Natural killer cell (primary cell): Measurements from ENCODE around the gene AARS1. TPM values are rescaled to one million over a fixed set of nuclear protein-coding genes. Genes with fewer than 3 reads are reported as not detected.
"Not testable (repeated sequence)": the region's sequence is repeated elsewhere in the genome, so short reads cannot be mapped to it uniquely, and the experiment has no call there.

Source experiments
- ATAC-seq, 3 donors: fragments of 150-1000 bp in 2 of 3; fragments of 200-7000 bp in 1 of 3; cut with Tn5 transposase; 1 replicate in 1 of 3; 2 replicates in 2 of 3; pipeline ENCODE4 v1.10.0; 2021; ENCODE audit warnings: mild to moderate bottlenecking in 2 of 3, moderate library complexity in 2 of 3
- DNase-seq, 2 donors: peaks; one replicate each; pipeline versions ENCODE4 v3.0.0 to v3.0.0-alpha.2; 2013 to 2021; ENCODE audit warnings: mixed read lengths in 1 of 2
- H3K27ac ChIP-seq: one replicate; pipeline ENCODE4 v1.5.1; 2013; ENCODE audit warnings: mild to moderate bottlenecking, low read length
- H3K27me3 ChIP-seq: one replicate; pipeline ENCODE4 v1.6.1; 2013; ENCODE audit warnings: low read length; ENCODE audit not compliant: control insufficient read depth, insufficient read depth
- H3K36me3 ChIP-seq: one replicate; pipeline ENCODE4 v1.6.1; 2013; ENCODE audit warnings: low read length; ENCODE audit not compliant: control insufficient read depth, insufficient read depth
- H3K4me1 ChIP-seq: one replicate; pipeline ENCODE4 v1.6.1; 2013; ENCODE audit warnings: low read length; ENCODE audit not compliant: control insufficient read depth, insufficient read depth
- H3K4me3 ChIP-seq: one replicate; pipeline ENCODE4 v1.5.1; 2013; ENCODE audit warnings: low read length
- H3K9me3 ChIP-seq: one replicate; pipeline ENCODE4 v1.6.1; 2013; ENCODE audit warnings: low read length; ENCODE audit not compliant: control insufficient read depth, insufficient read depth
- H3K27ac Mint-ChIP-seq, 2 donors: one replicate each; pipeline ENCODE4 v1.8.0; 2022; ENCODE audit warnings: mild to moderate bottlenecking in 2 of 2, mixed read lengths in 2 of 2, moderate library complexity in 1 of 2
- H3K27me3 Mint-ChIP-seq, 2 donors: one replicate each; pipeline ENCODE4 v1.8.0; 2022; ENCODE audit warnings: low read depth in 2 of 2, mixed read lengths in 2 of 2
- H3K36me3 Mint-ChIP-seq: one replicate; pipeline ENCODE4 v1.8.0; 2022; ENCODE audit warnings: mixed read lengths
- H3K4me1 Mint-ChIP-seq, 2 donors: one replicate each; pipeline ENCODE4 v1.8.0; 2022; ENCODE audit warnings: mixed read lengths in 2 of 2
- H3K4me3 Mint-ChIP-seq: one replicate; pipeline ENCODE4 v1.8.0; 2022; ENCODE audit warnings: mild to moderate bottlenecking, moderate library complexity, mixed read lengths
- H3K9me3 Mint-ChIP-seq, 2 donors: one replicate each; pipeline ENCODE4 v1.8.0; 2022; ENCODE audit warnings: mixed read lengths in 2 of 2
- CTCF ChIP-seq: fragments of 200-600 bp; IDR thresholded peaks from one replicate; pipeline ENCODE4 v1.8.0; 2022; ENCODE audit warnings: antibody characterized with exemption
- WGBS: methylation state at CpG from one replicate; pipeline ENCODE4 v1.1.7; 2013; ENCODE audit warnings: missing lambda C conversion rate; ENCODE audit not compliant: insufficient coverage; 5-methylcytosine and 5-hydroxymethylcytosine counted together
- intact Hi-C: fragments of 100-400 bp; cut with micrococcal nuclease; formaldehyde crosslinking; loops from one replicate; pipeline ENCODE4 v1.14.2; 2022
- total RNA-seq, 4 donors: library from RNA; stranded (reverse); fragments of 120-200 nt in 1 of 4; gene quantifications; one replicate each; pipeline versions ENCODE4 v1.2.3 to v1.2.4, GENCODE V29; 2013 to 2022

Gene AARS1
- total RNA-seq, 3 donors from 2014 or later (not counting 1 experiment from before 2014, with no cell fraction given): 19.8 to 29.9 (median 26.1) TPM

- 98% methylated on average over 3 of the region's 3 CpGs for WGBS
- Mint-ChIP-seq H3K4me3 (no peak overlapping the region), H3K9me3 (no peaks in the 10 kb centered on the region), H3K36me3 (no peaks in the 10 kb centered on the region), H3K27ac (no peak overlapping the region), H3K27me3 (no peaks in the 10 kb centered on the region), H3K4me1 (no peaks in the 10 kb centered on the region)
- intact Hi-C loops: no loop called here
- Histone ChIP-seq H3K27me3 (no peaks in the 10 kb centered on the region), H3K4me3 (no peak overlapping the region), H3K27ac (no peak overlapping the region), H3K36me3 (peaks cover 43% of the 10 kb centered on the region), H3K4me1 (no peaks in the 10 kb centered on the region), H3K9me3 (no peaks in the 10 kb centered on the region)
- DNase-seq (no peak), ATAC-seq (no peak)
- no peak for TF ChIP-seq CTCF
Observed at GRCh38 chr16:70270176-70270575, 19.1 kb downstream of the AARS1 start.

DNA sequence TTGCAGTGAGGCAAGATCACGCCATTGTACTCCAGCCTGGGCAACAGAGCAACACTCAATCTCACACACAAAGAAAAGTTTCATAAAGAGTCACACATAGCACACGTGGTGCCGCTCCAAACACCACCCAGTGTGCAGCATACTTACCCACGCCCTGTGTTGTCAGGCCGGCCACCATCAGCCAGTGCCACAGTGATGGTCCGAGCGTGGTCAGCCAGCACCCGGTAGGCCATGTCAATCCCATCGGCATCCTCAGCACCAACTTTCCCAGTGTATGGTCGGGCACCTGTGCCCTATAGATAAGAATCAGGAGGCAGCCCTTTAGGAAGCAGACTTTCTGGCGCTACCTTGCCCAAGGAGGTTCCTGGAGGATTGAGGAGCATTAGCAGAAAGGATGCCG, 19.8 kb downstream of the AARS1 start:
- Mint-ChIP-seq H3K27me3 (no peaks in the 10 kb centered on the region), H3K36me3 (no peaks in the 10 kb centered on the region), H3K9me3 (no peaks in the 10 kb centered on the region), H3K4me1 (no peaks in the 10 kb centered on the region), H3K4me3 (no peak overlapping the region), H3K27ac (no peak overlapping the region)
- DNase-seq (no peak), ATAC-seq (no peak)
- Histone ChIP-seq H3K9me3 (no peaks in the 10 kb centered on the region), H3K27me3 (no peaks in the 10 kb centered on the region), H3K36me3 (peaks cover 48% of the 10 kb centered on the region), H3K4me3 (no peak overlapping the region), H3K4me1 (no peaks in the 10 kb centered on the region), H3K27ac (no peak overlapping the region)
- intact Hi-C loops: no loop called here
- TF ChIP-seq CTCF: no peak
- WGBS: 87% methylated on average over 11 of the region's 12 CpGs

DNA sequence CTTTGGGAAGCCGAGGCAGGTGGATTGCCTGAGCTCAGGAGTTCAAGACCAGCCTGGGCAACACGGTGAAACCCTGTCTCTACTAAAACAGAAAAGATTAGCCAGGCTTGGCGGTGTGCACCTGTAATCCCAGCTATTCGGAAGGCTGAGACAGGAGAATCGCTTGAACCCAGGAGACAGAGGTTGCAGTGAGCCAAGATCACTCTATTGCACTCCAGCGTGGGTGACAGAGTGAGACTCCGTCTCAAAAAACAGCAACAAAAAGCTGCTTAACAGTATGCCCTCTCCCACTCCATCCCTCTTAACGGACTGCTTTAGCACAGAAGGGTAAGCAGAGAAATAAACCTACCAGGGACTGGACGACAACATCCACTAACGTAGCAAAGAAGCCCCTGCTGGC, 21.4 kb downstream of the AARS1 start:
- H3K36me3 Mint-ChIP-seq, H3K9me3 Mint-ChIP-seq, H3K9me3 ChIP-seq, H3K27ac Mint-ChIP-seq, H3K4me3 ChIP-seq, H3K4me1 Mint-ChIP-seq, DNase-seq, H3K27ac ChIP-seq, H3K4me3 Mint-ChIP-seq, H3K4me1 ChIP-seq, intact Hi-C loops, H3K27me3 Mint-ChIP-seq, H3K27me3 ChIP-seq, ATAC-seq: not testable (repeated sequence)
- WGBS: 95% methylated on average over 10 of the region's 10 CpGs
- H3K36me3 ChIP-seq: peaks cover 58% of the 10 kb centered on the region
- TF ChIP-seq CTCF: peak; percentile 19

DNA sequence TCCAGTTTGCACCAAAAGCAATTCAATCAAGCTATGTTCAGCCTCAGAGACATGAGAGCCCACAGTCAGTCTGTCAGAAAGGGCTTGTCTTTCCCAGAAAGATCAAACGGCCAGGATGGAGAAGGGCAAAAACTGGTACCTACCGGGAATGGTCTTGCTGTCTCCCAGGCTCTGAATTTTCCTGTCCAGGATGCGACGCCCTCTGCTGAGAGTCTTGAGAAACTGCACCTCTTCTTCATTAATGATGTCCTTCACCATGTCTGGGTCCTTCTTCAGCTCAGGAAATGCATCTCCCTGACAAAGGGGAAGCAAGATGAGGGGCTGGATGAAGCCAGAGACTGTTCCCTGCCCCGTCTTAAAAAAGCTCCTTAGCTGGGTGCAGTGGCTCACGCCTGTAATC, 21.8 kb downstream of the AARS1 start:
- no peak overlapping the region for H3K4me3 ChIP-seq
- no peaks in the 10 kb centered on the region for H3K4me1 Mint-ChIP-seq
- intact Hi-C loops: no loop called here
- H3K4me1 ChIP-seq: no peaks in the 10 kb centered on the region
- no peaks in the 10 kb centered on the region for H3K9me3 Mint-ChIP-seq
- DNase-seq: peak in 1 of 2 donors; percentile 64
- H3K36me3 Mint-ChIP-seq: no peaks in the 10 kb centered on the region
- TF ChIP-seq CTCF: peak; percentile 61
- no peak overlapping the region for H3K27ac Mint-ChIP-seq
- WGBS: 72% methylated on average over 6 of the region's 6 CpGs
- no peak overlapping the region for H3K27ac ChIP-seq
- ATAC-seq: peak in 1 of 3 donors; percentile 43
- H3K27me3 ChIP-seq: no peaks in the 10 kb centered on the region
- peaks cover 56% of the 10 kb centered on the region for H3K36me3 ChIP-seq
- H3K27me3 Mint-ChIP-seq: no peaks in the 10 kb centered on the region
- H3K9me3 ChIP-seq: no peaks in the 10 kb centered on the region
- H3K4me3 Mint-ChIP-seq: no peak overlapping the region

DNA sequence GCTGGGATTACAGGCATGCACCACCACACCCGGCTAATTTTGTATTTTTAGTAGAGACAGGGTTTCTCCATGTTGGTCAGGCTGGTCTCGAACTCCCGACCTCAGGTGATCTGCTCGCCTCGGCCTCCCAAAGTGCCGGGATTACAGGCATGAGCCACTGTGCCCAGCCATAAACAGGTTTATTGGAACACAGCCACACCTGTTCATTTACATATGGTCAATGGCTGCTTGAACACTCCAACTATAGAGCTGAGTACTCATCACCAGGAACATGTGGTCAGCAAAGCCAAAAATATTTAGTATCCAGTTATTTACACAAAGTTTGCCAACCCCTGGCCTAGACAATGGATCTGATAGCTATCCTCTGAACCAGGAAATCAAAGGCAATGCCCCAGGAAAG, 29.4 kb downstream of the AARS1 start:
- H3K27ac Mint-ChIP-seq: not testable (repeated sequence)

More for the DNA sequence above, 29.4 kb downstream of the AARS1 start:
- H3K27ac ChIP-seq, DNase-seq, H3K4me1 ChIP-seq, intact Hi-C loops, H3K4me3 Mint-ChIP-seq, H3K9me3 Mint-ChIP-seq, H3K4me1 Mint-ChIP-seq, H3K27me3 Mint-ChIP-seq, H3K9me3 ChIP-seq, H3K4me3 ChIP-seq, ATAC-seq, H3K27me3 ChIP-seq, H3K36me3 Mint-ChIP-seq: not testable (repeated sequence)
- WGBS: 97% methylated on average over 5 of the region's 6 CpGs
- peaks cover 56% of the 10 kb centered on the region for H3K36me3 ChIP-seq
